Measurements from ENCODE around the gene C11orf58. TPM values are rescaled to one million over a fixed set of nuclear protein-coding genes. Genes with fewer than 3 reads are reported as not detected.

C11orf58 gene
- total RNA-seq, 1 donor from 2014 or later = 40.9 TPM

- H3K27me3 ChIP-seq = no peaks in the 10 kb centered on the region
- TF ChIP-seq CTCF (IDR thresholded peaks at IDR 0.05) = no peak
- no peaks in the 10 kb centered on the region for H3K36me3 ChIP-seq
- no peaks in the 10 kb centered on the region for H3K4me1 ChIP-seq
- intact Hi-C loops (cut with DNase I) = no loop called here
- no peak overlapping the region for H3K27ac ChIP-seq
- no peaks in the 10 kb centered on the region for H3K9me3 ChIP-seq
- no peak for DNase-seq (ENCODE audit: low spot score in 2 of 2)
- H3K4me3 ChIP-seq = no peak overlapping the region
These were observed 29.5 kb downstream of the C11orf58 start for GRCh38 chr11:16767957-16768356.

GRCh38 chr11:16769386-16769785, 30.9 kb downstream of the C11orf58 start:
- no peak for TF ChIP-seq CTCF (IDR thresholded peaks at IDR 0.05)
- Histone ChIP-seq H3K9me3 (no peaks in the 10 kb centered on the region), H3K27me3 (no peaks in the 10 kb centered on the region), H3K36me3 (no peaks in the 10 kb centered on the region), H3K27ac (no peak overlapping the region), H3K4me1 (no peaks in the 10 kb centered on the region), H3K4me3 (no peak overlapping the region)
- intact Hi-C loops (cut with DNase I) = no loop called here
- DNase-seq (ENCODE audit: low spot score in 2 of 2) = no peak

GRCh38 chr11:16770016-16770415, 31.6 kb downstream of the C11orf58 start:
- intact Hi-C loops (cut with DNase I) = no loop called here
- no peaks in the 10 kb centered on the region for H3K9me3 ChIP-seq
- TF ChIP-seq CTCF (IDR thresholded peaks at IDR 0.05) = no peak
- no peak overlapping the region for H3K27ac ChIP-seq
- H3K4me1 ChIP-seq = no peaks in the 10 kb centered on the region
- no peaks in the 10 kb centered on the region for H3K27me3 ChIP-seq
- H3K36me3 ChIP-seq = no peaks in the 10 kb centered on the region
- H3K4me3 ChIP-seq = no peak overlapping the region
- DNase-seq (ENCODE audit: low spot score in 2 of 2) = no peak

GRCh38 chr11:16771350-16772140, 33.1 kb downstream of the C11orf58 start:
- Histone ChIP-seq H3K27ac (no peak overlapping the region), H3K4me3 (no peak overlapping the region), H3K36me3 (no peaks in the 10 kb centered on the region), H3K9me3 (no peaks in the 10 kb centered on the region), H3K27me3 (no peaks in the 10 kb centered on the region), H3K4me1 (no peaks in the 10 kb centered on the region)
- DNase-seq (ENCODE audit: low spot score in 2 of 2) = no peak
- intact Hi-C loops (cut with DNase I) = no loop called here
- TF ChIP-seq CTCF (IDR thresholded peaks at IDR 0.05) = no peak

GRCh38 chr11:16772141-16772512, 33.7 kb downstream of the C11orf58 start:
- no peak overlapping the region for H3K4me3 ChIP-seq
- H3K36me3 ChIP-seq = no peaks in the 10 kb centered on the region
- no peaks in the 10 kb centered on the region for H3K4me1 ChIP-seq
- intact Hi-C loops (cut with DNase I) = no loop called here
- no peaks in the 10 kb centered on the region for H3K9me3 ChIP-seq
- H3K27ac ChIP-seq = no peak overlapping the region
- no peaks in the 10 kb centered on the region for H3K27me3 ChIP-seq
- no peak for TF ChIP-seq CTCF (IDR thresholded peaks at IDR 0.05)
- no peak for DNase-seq (ENCODE audit: low spot score in 2 of 2)
